ENCODE measurements around the gene NOL3. TPM values are rescaled to one million over a fixed set of nuclear protein-coding genes. Genes with fewer than 3 reads are reported as not detected.

Gene NOL3
- total RNA-seq, 1 experiment from 2014 or later = 49.8 TPM

DNA sequence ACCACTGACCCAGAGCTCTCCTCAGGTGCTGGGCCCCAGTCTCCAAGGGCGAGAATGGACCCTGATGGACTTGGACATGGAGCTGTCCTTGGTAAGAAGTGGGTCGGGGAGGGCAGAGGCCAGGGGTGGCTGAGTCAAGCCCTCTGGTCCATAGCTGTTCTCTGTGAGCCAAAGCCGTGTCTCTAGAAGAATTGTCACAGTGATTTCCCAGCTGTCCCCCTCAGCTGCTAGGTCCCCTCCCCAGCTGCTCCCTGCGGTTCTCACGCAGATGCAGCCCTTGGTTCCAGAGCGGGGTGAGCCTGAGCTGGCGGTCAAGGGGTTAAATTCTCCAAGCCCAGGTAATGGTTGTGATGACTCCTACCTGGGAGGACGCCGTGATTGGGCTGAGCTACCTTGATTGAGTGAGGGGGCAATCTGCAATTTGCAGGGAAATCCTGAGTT, 1.3 kb upstream of the NOL3 start:
- intact Hi-C loops (cut with micrococcal nuclease) = no loop called here
- peaks cover 32% of the 10 kb centered on the region for H3K4me1 Mint-ChIP-seq (ENCODE audit: insufficient read depth, unreplicated experiment)
- peaks cover 4% of the 10 kb centered on the region for H3K36me3 Mint-ChIP-seq (ENCODE audit: insufficient read depth, unreplicated experiment)
- ChIA-PET CTCF (interaction anchor here (0.6 to 1.4 kb wide), 4 partner anchors 38 to 269 kb away, joined by 3 to 4 read pairs (median 3); no protein-coding TSS in a partner anchor), POLR2A (interaction anchor here (0.6 to 2.1 kb wide), 4 partner anchors 9 to 223 kb away, joined by 3 to 18 read pairs (median 4); partner anchors contain the start of genes FBXL8, MATCAP1 and TRADD)
- no TSS peak for BruUV-seq (replicated peaks)
- DNase-seq (ENCODE audit: unreplicated experiment) = no peak
- TF ChIP-seq, protein P1, sequence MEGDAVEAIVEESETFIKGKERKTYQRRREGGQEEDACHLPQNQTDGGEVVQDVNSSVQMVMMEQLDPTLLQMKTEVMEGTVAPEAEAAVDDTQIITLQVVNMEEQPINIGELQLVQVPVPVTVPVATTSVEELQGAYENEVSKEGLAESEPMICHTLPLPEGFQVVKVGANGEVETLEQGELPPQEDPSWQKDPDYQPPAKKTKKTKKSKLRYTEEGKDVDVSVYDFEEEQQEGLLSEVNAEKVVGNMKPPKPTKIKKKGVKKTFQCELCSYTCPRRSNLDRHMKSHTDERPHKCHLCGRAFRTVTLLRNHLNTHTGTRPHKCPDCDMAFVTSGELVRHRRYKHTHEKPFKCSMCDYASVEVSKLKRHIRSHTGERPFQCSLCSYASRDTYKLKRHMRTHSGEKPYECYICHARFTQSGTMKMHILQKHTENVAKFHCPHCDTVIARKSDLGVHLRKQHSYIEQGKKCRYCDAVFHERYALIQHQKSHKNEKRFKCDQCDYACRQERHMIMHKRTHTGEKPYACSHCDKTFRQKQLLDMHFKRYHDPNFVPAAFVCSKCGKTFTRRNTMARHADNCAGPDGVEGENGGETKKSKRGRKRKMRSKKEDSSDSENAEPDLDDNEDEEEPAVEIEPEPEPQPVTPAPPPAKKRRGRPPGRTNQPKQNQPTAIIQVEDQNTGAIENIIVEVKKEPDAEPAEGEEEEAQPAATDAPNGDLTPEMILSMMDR (IDR thresholded peaks at IDR 0.05; ENCODE audit: unreplicated experiment) = no peak
- peak overlapping the region; percentile 83 for H3K4me3 Mint-ChIP-seq (ENCODE audit: unreplicated experiment)
- H3K9me3 Mint-ChIP-seq (ENCODE audit: unreplicated experiment) = no peaks in the 10 kb centered on the region
- H3K27ac Mint-ChIP-seq (ENCODE audit: low read depth, unreplicated experiment) = no peak overlapping the region
- H3K27me3 Mint-ChIP-seq (ENCODE audit: insufficient read depth, unreplicated experiment) = no peaks in the 10 kb centered on the region

DNA sequence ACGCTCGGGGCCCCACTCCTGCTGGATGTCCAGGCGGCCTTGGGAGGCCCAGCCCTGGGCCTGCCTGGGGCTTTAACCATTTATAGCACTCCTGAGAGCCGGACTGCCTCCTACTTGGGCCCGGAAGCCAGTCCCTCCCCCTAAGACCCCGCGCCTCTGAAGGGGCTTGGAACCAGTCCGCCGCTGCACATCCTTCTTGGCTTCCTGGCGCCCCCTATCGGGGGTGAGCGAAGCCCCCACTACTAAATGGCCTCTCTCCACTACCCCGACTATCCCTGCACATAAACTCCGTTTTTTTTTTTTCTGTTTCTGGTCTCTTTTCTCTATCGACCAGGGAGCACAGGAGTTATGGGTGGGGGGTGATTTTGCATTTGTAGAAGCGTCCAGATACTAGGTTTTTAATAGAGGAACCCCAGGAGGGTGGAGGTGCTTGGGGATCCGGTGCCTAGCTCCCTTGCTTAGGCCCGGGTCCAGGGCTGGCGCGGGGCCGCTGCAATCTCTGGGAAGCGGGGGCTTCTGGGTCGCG, 633 bp upstream of the NOL3 start:
- H3K27me3 Mint-ChIP-seq (ENCODE audit: insufficient read depth, unreplicated experiment) = no peaks in the 10 kb centered on the region
- peak overlapping the region; percentile 83 for H3K4me3 Mint-ChIP-seq (ENCODE audit: unreplicated experiment)
- peaks cover 5% of the 10 kb centered on the region for H3K36me3 Mint-ChIP-seq (ENCODE audit: insufficient read depth, unreplicated experiment)
- H3K9me3 Mint-ChIP-seq (ENCODE audit: unreplicated experiment) = no peaks in the 10 kb centered on the region
- ChIA-PET CTCF (interaction anchor here (0.7 to 1.4 kb wide), 5 partner anchors 20 to 270 kb away, joined by 3 to 4 read pairs (median 3); partner anchors contain the start of gene TMEM208), POLR2A (interaction anchor here (0.7 to 2.8 kb wide), 13 partner anchors 9 to 1067 kb away, joined by 3 to 51 read pairs (median 4); partner anchors contain the start of genes ELMO3, FBXL8, MATCAP1 and PDP2)
- H3K27ac Mint-ChIP-seq (ENCODE audit: low read depth, unreplicated experiment) = peak overlapping the region; percentile 90
- TF ChIP-seq, protein P1 (IDR thresholded peaks at IDR 0.05; ENCODE audit: unreplicated experiment) = peak; percentile 30
- no TSS peak for BruUV-seq (replicated peaks)
- intact Hi-C loops (cut with micrococcal nuclease) = loop anchor here (1.0 kb wide), 1 partner anchor 8 kb away; no protein-coding TSS in a partner anchor
- H3K4me1 Mint-ChIP-seq (ENCODE audit: insufficient read depth, unreplicated experiment) = peaks cover 32% of the 10 kb centered on the region
- no peak for DNase-seq (ENCODE audit: unreplicated experiment)

DNA sequence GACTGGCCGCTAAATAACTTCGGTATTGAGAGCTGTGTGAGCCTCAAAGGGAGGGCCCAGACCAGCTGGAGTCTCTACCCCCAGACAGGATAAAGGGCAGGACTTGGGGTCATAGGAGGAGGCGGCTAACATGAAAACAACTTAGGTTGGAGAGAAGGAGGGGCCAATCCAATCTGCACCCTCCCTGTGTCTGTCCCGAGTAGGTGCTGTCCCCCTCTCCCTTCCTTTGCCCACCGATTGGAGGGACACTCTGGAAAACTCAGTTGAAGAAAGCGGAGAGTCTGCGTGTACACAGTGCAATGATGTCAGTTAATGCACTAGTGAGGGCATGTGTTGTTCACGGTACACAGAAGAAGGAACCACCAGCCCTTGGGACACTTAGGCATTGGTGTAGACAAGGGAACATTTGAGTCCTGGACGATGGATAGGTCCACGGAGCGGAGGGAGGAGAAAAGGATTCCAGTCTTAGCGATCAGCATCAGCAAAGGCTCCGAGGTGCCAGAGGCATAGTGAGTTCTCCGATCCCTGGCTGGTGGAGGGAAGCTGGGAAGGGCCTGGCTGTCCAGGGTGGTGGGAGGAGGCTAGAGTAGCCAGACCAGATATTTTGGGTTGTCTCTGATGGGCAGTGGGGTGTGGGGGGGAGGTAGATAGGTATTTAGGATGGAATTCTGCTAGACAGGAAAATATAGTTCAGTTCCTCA, 761 bp downstream of the NOL3 start:
- CTCF ChIA-PET = interaction anchor here (1.0 kb wide), 1 partner anchor 12 kb away, joined by 4 read pairs; the partner anchor contains the start of genes FBXL8 and TRADD
- peaks cover 17% of the 10 kb centered on the region for H3K36me3 Mint-ChIP-seq (ENCODE audit: insufficient read depth, unreplicated experiment)
- H3K4me3 Mint-ChIP-seq (ENCODE audit: unreplicated experiment) = peak overlapping the region; percentile 83
- H3K4me1 Mint-ChIP-seq (ENCODE audit: insufficient read depth, unreplicated experiment) = peaks cover 41% of the 10 kb centered on the region
- TSS peak; percentile 44 for BruUV-seq (replicated peaks)
- intact Hi-C loops (cut with micrococcal nuclease) = loop anchor here (1.0 kb wide), 1 partner anchor 10 kb away; no protein-coding TSS in a partner anchor
- H3K27ac Mint-ChIP-seq (ENCODE audit: low read depth, unreplicated experiment) = peak overlapping the region; percentile 90
- H3K9me3 Mint-ChIP-seq (ENCODE audit: unreplicated experiment) = no peaks in the 10 kb centered on the region
- POLR2A ChIA-PET = interaction anchor here (0.9 to 2.8 kb wide), 9 partner anchors 11 to 290 kb away, joined by 3 to 51 read pairs (median 5); partner anchors contain the start of genes ELMO3, FBXL8, MATCAP1 and PDP2
- no peak for DNase-seq (ENCODE audit: unreplicated experiment)
- no peaks in the 10 kb centered on the region for H3K27me3 Mint-ChIP-seq (ENCODE audit: insufficient read depth, unreplicated experiment)
- TF ChIP-seq, protein P1 (IDR thresholded peaks at IDR 0.05; ENCODE audit: unreplicated experiment) = no peak

- no TSS peak for BruUV-seq (replicated peaks)
Observed at GRCh38 chr16:67173323-67173722, 3.0 kb downstream of the NOL3 start.

More at GRCh38 chr16:67173323-67173722, 3.0 kb downstream of the NOL3 start:
- TF ChIP-seq, protein P1 (IDR thresholded peaks at IDR 0.05; ENCODE audit: unreplicated experiment) = no peak
- H3K4me3 Mint-ChIP-seq (ENCODE audit: unreplicated experiment) = peak overlapping the region; percentile 81
- POLR2A ChIA-PET = interaction anchor here (0.6 to 6.5 kb wide), 15 partner anchors 11 to 391 kb away, joined by 3 to 94 read pairs (median 7); partner anchors contain the start of genes EXOC3L1, FBXL8, FHOD1 and MATCAP1
- H3K27ac Mint-ChIP-seq (ENCODE audit: low read depth, unreplicated experiment) = peak overlapping the region; percentile 79
- peaks cover 55% of the 10 kb centered on the region for H3K4me1 Mint-ChIP-seq (ENCODE audit: insufficient read depth, unreplicated experiment)
- H3K36me3 Mint-ChIP-seq (ENCODE audit: insufficient read depth, unreplicated experiment) = peaks cover 23% of the 10 kb centered on the region
- CTCF ChIA-PET = interaction anchor here (0.6 to 2.2 kb wide), 14 partner anchors 9 to 372 kb away, joined by 3 to 9 read pairs (median 4); partner anchors contain the start of genes FBXL8, TERB1, TMEM208 and TRADD
- H3K9me3 Mint-ChIP-seq (ENCODE audit: unreplicated experiment) = no peaks in the 10 kb centered on the region
- DNase-seq (ENCODE audit: unreplicated experiment) = no peak
- intact Hi-C loops (cut with micrococcal nuclease) = no loop called here
- no peaks in the 10 kb centered on the region for H3K27me3 Mint-ChIP-seq (ENCODE audit: insufficient read depth, unreplicated experiment)
